HL-60 (cell line): ENCODE measurements around the gene ARMC9.

Experiments used
- DNase-seq, 2 experiments: peaks; one replicate each; pipeline ENCODE4 v3.0.0-alpha.2; 2010 to 2020; ENCODE audit warnings: low read depth in 1 of 2, low spot score in 1 of 2
- H3K27ac ChIP-seq: fragments of 250-450 bp; sonication (Bioruptor Pico); replicated peaks from 2 replicates; pipeline ENCODE4 v1.5.1; 2020; ENCODE audit warnings: mild to moderate bottlenecking, moderate library complexity
- H3K27me3 ChIP-seq: fragments of 250-450 bp; sonication (Bioruptor Pico); 2 replicates; pipeline ENCODE4 v1.5.1; 2021; ENCODE audit warnings: mild to moderate bottlenecking, moderate library complexity; ENCODE audit not compliant: insufficient read depth, poor library complexity, severe bottlenecking
- H3K4me3 ChIP-seq: replicated peaks from 2 replicates; pipeline ENCODE4 v1.5.1; 2011; ENCODE audit warnings: mild to moderate bottlenecking, control low read depth, low read length; ENCODE audit not compliant: insufficient read depth
- GABPA ChIP-seq: IDR thresholded peaks from 2 replicates; pipeline ENCODE4 v1.6.1; 2012; ENCODE audit warnings: low read depth
- POLR2AphosphoS5 ChIP-seq: IDR thresholded peaks from 2 replicates; pipeline ENCODE4 v1.6.1; 2012; ENCODE audit warnings: low read depth
- SPI1 ChIP-seq: IDR thresholded peaks from 2 replicates; pipeline ENCODE4 v1.6.1; 2012; ENCODE audit warnings: low read depth, mild to moderate bottlenecking, borderline replicate concordance
- TF ChIP-seq, protein P1 (sequence below): IDR thresholded peaks from 2 replicates; pipeline ENCODE4 v1.6.1; 2012; ENCODE audit warnings: low read depth; ENCODE audit not compliant: insufficient replicate concordance
- TF ChIP-seq, protein P2 (sequence below): IDR thresholded peaks from one replicate; pipeline ENCODE4 v1.5.1; 2011; ENCODE audit warnings: low read length, control low read depth, inconsistent platforms; ENCODE audit not compliant: insufficient read depth

The ARMC9 gene

GRCh38 chr2:231223458-231223976, 25.1 kb downstream of the ARMC9 start:
- no peak for DNase-seq
- no peak overlapping the region for H3K27ac ChIP-seq
- TF ChIP-seq, protein P1, sequence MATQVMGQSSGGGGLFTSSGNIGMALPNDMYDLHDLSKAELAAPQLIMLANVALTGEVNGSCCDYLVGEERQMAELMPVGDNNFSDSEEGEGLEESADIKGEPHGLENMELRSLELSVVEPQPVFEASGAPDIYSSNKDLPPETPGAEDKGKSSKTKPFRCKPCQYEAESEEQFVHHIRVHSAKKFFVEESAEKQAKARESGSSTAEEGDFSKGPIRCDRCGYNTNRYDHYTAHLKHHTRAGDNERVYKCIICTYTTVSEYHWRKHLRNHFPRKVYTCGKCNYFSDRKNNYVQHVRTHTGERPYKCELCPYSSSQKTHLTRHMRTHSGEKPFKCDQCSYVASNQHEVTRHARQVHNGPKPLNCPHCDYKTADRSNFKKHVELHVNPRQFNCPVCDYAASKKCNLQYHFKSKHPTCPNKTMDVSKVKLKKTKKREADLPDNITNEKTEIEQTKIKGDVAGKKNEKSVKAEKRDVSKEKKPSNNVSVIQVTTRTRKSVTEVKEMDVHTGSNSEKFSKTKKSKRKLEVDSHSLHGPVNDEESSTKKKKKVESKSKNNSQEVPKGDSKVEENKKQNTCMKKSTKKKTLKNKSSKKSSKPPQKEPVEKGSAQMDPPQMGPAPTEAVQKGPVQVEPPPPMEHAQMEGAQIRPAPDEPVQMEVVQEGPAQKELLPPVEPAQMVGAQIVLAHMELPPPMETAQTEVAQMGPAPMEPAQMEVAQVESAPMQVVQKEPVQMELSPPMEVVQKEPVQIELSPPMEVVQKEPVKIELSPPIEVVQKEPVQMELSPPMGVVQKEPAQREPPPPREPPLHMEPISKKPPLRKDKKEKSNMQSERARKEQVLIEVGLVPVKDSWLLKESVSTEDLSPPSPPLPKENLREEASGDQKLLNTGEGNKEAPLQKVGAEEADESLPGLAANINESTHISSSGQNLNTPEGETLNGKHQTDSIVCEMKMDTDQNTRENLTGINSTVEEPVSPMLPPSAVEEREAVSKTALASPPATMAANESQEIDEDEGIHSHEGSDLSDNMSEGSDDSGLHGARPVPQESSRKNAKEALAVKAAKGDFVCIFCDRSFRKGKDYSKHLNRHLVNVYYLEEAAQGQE, result no peak
- TF ChIP-seq GABPA, result no peak
- no peak for TF ChIP-seq SPI1
- no peak for TF ChIP-seq POLR2AphosphoS5
- TF ChIP-seq, protein P2, sequence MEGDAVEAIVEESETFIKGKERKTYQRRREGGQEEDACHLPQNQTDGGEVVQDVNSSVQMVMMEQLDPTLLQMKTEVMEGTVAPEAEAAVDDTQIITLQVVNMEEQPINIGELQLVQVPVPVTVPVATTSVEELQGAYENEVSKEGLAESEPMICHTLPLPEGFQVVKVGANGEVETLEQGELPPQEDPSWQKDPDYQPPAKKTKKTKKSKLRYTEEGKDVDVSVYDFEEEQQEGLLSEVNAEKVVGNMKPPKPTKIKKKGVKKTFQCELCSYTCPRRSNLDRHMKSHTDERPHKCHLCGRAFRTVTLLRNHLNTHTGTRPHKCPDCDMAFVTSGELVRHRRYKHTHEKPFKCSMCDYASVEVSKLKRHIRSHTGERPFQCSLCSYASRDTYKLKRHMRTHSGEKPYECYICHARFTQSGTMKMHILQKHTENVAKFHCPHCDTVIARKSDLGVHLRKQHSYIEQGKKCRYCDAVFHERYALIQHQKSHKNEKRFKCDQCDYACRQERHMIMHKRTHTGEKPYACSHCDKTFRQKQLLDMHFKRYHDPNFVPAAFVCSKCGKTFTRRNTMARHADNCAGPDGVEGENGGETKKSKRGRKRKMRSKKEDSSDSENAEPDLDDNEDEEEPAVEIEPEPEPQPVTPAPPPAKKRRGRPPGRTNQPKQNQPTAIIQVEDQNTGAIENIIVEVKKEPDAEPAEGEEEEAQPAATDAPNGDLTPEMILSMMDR, result no peak
- H3K27me3 ChIP-seq, result no peaks in the 10 kb centered on the region
- no peak overlapping the region for H3K4me3 ChIP-seq

- peak; percentile 79 to 85 for DNase-seq
- Histone ChIP-seq H3K4me3 (no peak overlapping the region), H3K27me3 (no peaks in the 10 kb centered on the region), H3K27ac (0 out of 2 replicates have a peak overlapping the region, but pooled peaks have one; percentile 1)
- no peak for TF ChIP-seq GABPA
- TF ChIP-seq, protein P2, result peak; percentile 84
- TF ChIP-seq POLR2AphosphoS5, result no peak
These were observed 29.1 kb downstream of the ARMC9 start for GRCh38 chr2:231227310-231228162.

DNA sequence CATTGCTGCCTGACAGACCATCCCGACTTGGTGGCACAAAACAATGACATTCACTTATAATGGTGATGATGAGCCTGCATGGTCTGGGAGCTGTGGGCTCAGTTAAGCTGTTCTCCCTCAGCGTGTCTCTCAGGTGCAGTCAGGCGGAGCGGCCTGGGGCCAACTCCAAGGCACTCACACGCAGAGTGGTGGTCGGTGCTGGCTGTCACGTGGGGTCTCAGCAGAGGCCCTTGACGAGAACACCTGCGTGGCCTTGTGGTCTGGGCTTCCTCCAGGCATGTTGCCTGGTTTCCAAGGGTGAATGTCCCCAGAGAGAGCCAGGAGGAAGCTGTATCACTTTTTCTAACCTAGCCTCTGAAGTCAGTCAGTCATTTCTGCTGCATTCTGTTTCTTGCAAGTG, 29.8 kb downstream of the ARMC9 start:
- Histone ChIP-seq H3K27ac (peak overlapping the region; percentile 12; the same call in 1 of the 2 replicates), H3K4me3 (no peak overlapping the region)
- peak in 1 of 2 experiments; percentile 4 for DNase-seq

More for the DNA sequence above, 29.8 kb downstream of the ARMC9 start:
- no peak for TF ChIP-seq POLR2AphosphoS5
- TF ChIP-seq, protein P2, result no peak
- TF ChIP-seq, protein P1, result no peak
- TF ChIP-seq GABPA, result no peak
- no peak for TF ChIP-seq SPI1
- H3K27me3 ChIP-seq, result no peaks in the 10 kb centered on the region
